Bronchial epithelial cell (primary cell): ENCODE measurements around the gene SNX14. TPM values are rescaled to one million over a fixed set of nuclear protein-coding genes. Genes with fewer than 3 reads are reported as not detected.
"Not testable (repeated sequence)": the region's sequence is repeated elsewhere in the genome, so short reads cannot be mapped to it uniquely, and the experiment has no call there.

Experiments
- DNase-seq: peaks from one replicate; pipeline ENCODE4 v3.0.0-alpha.2; 2010; ENCODE audit warnings: low read depth
- FAIRE-seq: peaks from 2 replicates; lab custom pipeline; 2011; peaks lifted over from hg19 to GRCh38; lab: Jason Lieb, UNC
- H3K27me3 ChIP-seq: 2 replicates; pipeline ENCODE4 v1.5.1; 2011; ENCODE audit warnings: low read length; ENCODE audit not compliant: control insufficient read depth, insufficient read depth
- H3K36me3 ChIP-seq: 2 replicates; pipeline ENCODE4 v1.5.1; 2011; ENCODE audit warnings: low read length; ENCODE audit not compliant: control insufficient read depth, insufficient read depth
- H3K4me3 ChIP-seq: 2 replicates; pipeline ENCODE4 v1.5.1; 2011; ENCODE audit warnings: mild to moderate bottlenecking, low read depth, low read length, control low read depth
- total RNA-seq: library from RNA; depleted of rRNA; stranded (reverse); fragments of >200 nt; gene quantifications from 2 replicates; pipeline ENCODE4 v1.2.1, GENCODE V29; 2014
- TF ChIP-seq, protein P1 (sequence below): IDR thresholded peaks from 2 replicates; pipeline ENCODE4 v1.5.1; 2011; ENCODE audit warnings: mild to moderate bottlenecking, moderate library complexity, low read length, control low read depth, inconsistent platforms; ENCODE audit not compliant: insufficient read depth, severe bottlenecking

Gene SNX14
- total RNA-seq, 1 donor from 2014 or later, result 119 TPM

- no peak for FAIRE-seq
- no peak for DNase-seq
- TF ChIP-seq, protein P1, sequence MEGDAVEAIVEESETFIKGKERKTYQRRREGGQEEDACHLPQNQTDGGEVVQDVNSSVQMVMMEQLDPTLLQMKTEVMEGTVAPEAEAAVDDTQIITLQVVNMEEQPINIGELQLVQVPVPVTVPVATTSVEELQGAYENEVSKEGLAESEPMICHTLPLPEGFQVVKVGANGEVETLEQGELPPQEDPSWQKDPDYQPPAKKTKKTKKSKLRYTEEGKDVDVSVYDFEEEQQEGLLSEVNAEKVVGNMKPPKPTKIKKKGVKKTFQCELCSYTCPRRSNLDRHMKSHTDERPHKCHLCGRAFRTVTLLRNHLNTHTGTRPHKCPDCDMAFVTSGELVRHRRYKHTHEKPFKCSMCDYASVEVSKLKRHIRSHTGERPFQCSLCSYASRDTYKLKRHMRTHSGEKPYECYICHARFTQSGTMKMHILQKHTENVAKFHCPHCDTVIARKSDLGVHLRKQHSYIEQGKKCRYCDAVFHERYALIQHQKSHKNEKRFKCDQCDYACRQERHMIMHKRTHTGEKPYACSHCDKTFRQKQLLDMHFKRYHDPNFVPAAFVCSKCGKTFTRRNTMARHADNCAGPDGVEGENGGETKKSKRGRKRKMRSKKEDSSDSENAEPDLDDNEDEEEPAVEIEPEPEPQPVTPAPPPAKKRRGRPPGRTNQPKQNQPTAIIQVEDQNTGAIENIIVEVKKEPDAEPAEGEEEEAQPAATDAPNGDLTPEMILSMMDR, result no peak
- Histone ChIP-seq H3K36me3 (no peaks in the 10 kb centered on the region), H3K27me3 (no peaks in the 10 kb centered on the region), H3K4me3 (no peak overlapping the region)
Observed at GRCh38 chr6:85552652-85553051, 41.0 kb downstream of the SNX14 start.

- TF ChIP-seq, protein P1, result no peak
- FAIRE-seq (no peak), DNase-seq (no peak)
- Histone ChIP-seq H3K4me3 (no peak overlapping the region), H3K27me3 (no peaks in the 10 kb centered on the region), H3K36me3 (no peaks in the 10 kb centered on the region)
Observed at GRCh38 chr6:85551264-85551663, 42.4 kb downstream of the SNX14 start.

GRCh38 chr6:85547719-85548118, 45.9 kb downstream of the SNX14 start:
- DNase-seq, result no peak
- no peak for FAIRE-seq
- Histone ChIP-seq H3K4me3 (no peak overlapping the region), H3K36me3 (peaks cover 3% of the 10 kb centered on the region), H3K27me3 (no peaks in the 10 kb centered on the region)
- TF ChIP-seq, protein P1, result no peak

GRCh38 chr6:85544776-85545175, 48.9 kb downstream of the SNX14 start:
- FAIRE-seq, result no peak
- peaks cover 4% of the 10 kb centered on the region for H3K36me3 ChIP-seq
- H3K27me3 ChIP-seq, result no peaks in the 10 kb centered on the region
- TF ChIP-seq, protein P1, result no peak
- H3K4me3 ChIP-seq, result no peak overlapping the region
- DNase-seq, result no peak

- Histone ChIP-seq H3K36me3 (peaks cover 4% of the 10 kb centered on the region), H3K4me3 (no peak overlapping the region), H3K27me3 (no peaks in the 10 kb centered on the region)
- TF ChIP-seq, protein P1, result peak; percentile 15
- FAIRE-seq, result no peak
- DNase-seq, result peak; percentile 27
Observed at GRCh38 chr6:85537055-85537494, 56.6 kb downstream of the SNX14 start.

- H3K27me3 ChIP-seq, DNase-seq, H3K36me3 ChIP-seq, FAIRE-seq, H3K4me3 ChIP-seq: not testable (repeated sequence)
Observed at GRCh38 chr6:85524281-85524680, 69.4 kb downstream of the SNX14 start.
